ENCODE measurements around the gene GPC1.

Gene GPC1

DNA sequence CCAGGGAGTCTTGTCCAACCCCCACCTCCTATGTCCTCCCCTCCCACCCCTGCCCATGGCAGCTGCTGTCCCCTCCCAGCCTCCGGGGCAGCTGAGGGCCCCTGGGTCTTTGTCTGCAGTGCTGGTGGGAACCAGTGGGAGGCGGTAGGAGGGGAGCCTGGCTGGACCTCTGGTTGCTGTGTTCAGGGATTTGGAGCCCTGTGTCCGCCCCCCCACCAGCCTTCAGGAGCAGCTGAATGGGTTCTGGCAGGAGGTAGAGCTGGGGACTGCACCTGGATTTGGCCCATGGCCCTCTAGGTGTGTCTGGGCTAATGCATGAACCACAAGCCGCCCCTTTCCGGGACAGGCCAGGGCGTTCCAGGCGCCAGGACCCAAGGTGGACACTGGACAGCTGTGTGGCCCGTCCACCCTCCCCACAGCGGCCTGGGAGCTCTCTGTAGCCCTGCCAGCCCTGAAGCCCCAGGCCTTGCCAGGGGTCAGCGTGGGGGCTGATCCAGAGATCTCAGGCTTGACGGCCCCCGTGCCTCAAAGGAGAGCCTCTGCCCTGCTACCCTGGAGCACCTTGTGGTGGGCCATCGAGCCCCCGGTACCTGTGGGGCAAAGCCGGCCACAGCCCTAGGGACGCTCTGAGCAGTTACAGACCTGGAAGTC is 25.4 kb downstream of the GPC1 start:
- in situ Hi-C loops (cut with MboI; ENCODE audit: low pct_unique_long_range_greater_than_20kb, low sequenced_read_pairs): no loop called here

DNA sequence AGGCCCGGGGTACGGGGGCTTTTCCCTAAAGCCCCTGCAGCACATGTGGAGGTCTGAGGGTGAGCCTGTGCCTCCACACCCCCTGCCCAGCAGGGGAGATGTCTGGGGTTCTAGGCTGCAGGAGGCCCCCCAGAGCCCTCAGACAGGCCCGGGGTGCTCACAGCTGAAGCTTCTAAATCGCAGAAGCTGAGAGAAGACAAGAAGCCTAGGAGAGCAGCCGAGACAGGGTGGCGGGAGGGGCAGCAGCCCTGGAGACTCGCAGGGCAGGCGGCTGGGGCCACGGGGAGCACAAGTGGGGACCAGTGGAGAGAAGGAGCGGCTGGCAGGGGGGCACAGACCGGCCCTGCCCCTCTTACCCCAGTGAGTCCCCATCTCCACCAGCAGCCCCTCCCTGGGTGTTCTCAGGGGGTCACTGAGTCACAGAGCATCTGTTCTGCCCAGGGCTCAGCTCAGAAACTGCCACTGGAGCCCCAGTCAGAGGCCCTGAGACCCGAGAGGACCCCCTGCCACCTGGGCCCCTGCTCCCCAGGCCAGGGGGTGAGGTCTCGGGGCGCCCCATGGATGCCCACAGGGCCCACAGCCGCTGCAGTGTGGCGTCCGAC is 26.1 kb downstream of the GPC1 start:
- in situ Hi-C loops (cut with MboI; ENCODE audit: low pct_unique_long_range_greater_than_20kb, low sequenced_read_pairs): no loop called here
- DNase-seq: no peak

More for the DNA sequence above, 25.4 kb downstream of the GPC1 start:
- DNase-seq: no peak

DNA sequence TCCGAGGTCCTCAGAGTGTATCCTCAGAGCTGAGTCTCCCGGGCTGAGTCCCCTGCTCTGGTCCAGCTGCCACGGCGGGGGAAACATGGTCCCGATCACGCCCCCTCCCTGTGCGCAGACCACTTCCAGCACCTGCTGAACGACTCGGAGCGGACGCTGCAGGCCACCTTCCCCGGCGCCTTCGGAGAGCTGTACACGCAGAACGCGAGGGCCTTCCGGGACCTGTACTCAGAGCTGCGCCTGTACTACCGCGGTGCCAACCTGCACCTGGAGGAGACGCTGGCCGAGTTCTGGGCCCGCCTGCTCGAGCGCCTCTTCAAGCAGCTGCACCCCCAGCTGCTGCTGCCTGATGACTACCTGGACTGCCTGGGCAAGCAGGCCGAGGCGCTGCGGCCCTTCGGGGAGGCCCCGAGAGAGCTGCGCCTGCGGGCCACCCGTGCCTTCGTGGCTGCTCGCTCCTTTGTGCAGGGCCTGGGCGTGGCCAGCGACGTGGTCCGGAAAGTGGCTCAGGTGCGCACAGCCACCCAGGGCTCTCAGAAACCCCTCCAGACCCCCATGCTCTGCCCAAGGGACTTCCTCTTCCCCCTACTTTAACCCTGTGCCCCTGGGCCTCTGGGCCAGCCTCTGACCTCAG is 26.7 kb downstream of the GPC1 start:
- DNase-seq: no peak
- in situ Hi-C loops (cut with MboI; ENCODE audit: low pct_unique_long_range_greater_than_20kb, low sequenced_read_pairs): no loop called here

DNA sequence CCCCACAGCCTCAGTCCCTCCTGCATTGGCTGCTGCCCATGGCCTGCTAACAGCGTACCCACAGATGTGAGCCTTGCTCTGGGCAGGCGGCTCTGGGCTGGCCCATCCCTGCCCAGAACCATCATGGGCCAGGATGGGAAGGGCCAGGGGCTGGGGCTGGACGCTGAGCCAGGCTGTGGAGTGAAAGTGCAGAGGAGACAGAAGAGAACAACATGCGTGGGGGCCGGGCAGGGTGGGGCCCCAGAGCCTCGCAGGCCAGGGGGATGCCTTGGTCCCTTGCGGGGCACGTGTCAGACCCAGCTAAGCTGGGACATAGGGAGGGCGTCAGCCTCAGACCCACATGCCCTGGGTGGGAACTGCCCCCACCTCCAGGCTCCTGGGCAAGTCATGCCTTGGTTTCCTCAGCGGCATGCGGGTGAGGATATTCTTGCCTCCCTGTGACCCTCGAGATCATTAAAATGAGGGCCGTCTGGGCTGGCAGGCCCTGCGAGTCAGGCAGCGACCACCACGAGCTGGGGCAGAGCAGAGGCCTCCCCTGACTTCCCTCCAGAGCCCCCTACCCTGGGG is 27.3 kb downstream of the GPC1 start:
- DNase-seq: no peak
- in situ Hi-C loops (cut with MboI; ENCODE audit: low pct_unique_long_range_greater_than_20kb, low sequenced_read_pairs): no loop called here

DNA sequence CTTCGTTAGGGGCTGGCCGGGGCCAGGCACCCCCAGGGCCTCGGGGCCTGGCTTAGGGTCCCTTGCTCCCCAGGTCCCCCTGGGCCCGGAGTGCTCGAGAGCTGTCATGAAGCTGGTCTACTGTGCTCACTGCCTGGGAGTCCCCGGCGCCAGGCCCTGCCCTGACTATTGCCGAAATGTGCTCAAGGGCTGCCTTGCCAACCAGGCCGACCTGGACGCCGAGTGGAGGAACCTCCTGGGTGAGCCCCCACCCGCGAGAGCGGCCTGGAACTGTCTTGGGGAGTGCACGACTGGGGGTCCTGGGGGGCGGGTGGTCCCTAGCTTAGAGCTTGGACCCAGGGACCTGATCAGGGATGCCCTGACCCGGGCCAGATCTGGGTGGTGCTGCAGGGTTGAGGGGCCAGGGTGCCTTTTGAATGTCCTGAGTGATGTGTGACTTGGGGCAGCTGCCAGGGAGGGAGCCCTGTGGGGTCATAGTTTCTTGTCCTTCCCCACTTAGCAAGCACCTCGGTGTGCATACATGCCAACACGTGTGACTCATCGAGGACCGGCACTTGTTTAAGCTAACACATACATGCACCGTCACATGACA is 27.9 kb downstream of the GPC1 start:
- no peak for DNase-seq
- in situ Hi-C loops (cut with MboI; ENCODE audit: low pct_unique_long_range_greater_than_20kb, low sequenced_read_pairs): no loop called here

DNA sequence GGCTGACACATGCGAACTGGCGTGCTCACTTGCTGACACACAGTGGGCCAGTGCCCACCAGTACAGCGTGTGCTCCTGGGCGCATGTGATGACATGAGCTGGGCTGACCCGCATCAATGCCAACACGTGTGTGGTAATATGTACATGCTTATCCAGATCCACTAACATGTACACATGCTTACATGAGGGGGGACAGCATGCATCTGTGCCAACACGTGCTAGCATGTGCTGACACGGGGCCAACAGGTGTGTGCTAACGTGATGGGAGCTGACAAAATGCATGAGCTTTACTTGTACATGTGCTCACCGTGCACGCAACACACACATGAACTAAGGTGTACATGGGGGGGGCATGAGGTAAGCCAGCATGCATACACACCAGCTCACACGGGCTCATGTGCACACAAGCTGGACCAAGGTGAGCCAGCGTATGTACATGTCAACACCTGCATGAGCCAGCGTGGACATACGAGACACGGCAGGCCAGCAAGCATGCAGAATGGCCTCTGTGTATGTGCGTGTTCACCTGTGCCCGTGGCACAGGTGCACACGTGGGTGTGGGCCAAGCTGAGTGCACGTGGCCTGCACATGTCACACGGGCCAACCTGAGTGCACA is 28.5 kb downstream of the GPC1 start:
- in situ Hi-C loops (cut with MboI; ENCODE audit: low pct_unique_long_range_greater_than_20kb, low sequenced_read_pairs): no loop called here
- no peak for DNase-seq

DNA sequence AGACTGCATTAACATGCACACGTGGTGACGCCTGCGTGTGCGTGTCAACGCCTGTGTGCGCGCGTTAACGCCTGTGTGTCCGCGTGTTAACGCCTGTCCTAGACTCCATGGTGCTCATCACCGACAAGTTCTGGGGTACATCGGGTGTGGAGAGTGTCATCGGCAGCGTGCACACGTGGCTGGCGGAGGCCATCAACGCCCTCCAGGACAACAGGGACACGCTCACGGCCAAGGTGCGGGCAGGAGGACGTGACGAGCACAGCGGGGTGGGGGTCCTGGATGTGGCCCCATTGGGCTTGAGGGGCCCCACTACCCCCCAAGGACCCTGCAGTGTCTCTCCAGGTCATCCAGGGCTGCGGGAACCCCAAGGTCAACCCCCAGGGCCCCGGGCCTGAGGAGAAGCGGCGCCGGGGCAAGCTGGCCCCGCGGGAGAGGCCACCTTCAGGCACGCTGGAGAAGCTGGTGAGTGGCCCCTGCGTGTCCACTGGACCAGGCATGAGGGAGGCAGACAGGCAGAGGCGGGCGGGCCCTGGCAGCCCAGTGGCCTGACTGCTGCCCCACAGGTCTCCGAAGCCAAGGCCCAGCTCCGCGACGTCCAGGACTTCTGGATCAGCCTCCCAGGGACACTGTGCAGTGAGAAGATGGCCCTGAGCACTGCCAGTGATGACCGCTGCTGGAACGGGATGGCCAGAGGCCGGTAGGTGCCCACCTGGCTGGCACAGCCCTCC is 29.2 kb downstream of the GPC1 start:
- no peak for DNase-seq
- in situ Hi-C loops (cut with MboI; ENCODE audit: low pct_unique_long_range_greater_than_20kb, low sequenced_read_pairs): no loop called here

DNA sequence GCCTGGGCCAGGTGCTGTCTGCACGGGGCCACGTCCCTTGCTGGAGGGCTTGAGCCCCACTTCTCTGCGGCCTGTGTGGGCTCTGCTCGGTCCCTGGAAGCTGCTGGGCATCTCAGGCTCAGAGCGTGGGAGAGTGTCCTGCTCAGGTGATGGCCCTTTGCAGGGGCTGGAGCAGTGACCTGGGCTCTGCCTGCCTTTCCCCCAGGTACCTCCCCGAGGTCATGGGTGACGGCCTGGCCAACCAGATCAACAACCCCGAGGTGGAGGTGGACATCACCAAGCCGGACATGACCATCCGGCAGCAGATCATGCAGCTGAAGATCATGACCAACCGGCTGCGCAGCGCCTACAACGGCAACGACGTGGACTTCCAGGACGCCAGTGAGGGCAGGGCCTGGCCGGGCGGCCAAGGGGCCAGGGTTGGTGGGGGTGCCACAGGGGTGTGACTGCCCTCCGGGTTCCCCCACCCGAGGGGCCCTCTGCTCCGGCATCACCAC is 29.9 kb downstream of the GPC1 start:
- no peak for DNase-seq
- in situ Hi-C loops (cut with MboI; ENCODE audit: low pct_unique_long_range_greater_than_20kb, low sequenced_read_pairs): no loop called here

DNA sequence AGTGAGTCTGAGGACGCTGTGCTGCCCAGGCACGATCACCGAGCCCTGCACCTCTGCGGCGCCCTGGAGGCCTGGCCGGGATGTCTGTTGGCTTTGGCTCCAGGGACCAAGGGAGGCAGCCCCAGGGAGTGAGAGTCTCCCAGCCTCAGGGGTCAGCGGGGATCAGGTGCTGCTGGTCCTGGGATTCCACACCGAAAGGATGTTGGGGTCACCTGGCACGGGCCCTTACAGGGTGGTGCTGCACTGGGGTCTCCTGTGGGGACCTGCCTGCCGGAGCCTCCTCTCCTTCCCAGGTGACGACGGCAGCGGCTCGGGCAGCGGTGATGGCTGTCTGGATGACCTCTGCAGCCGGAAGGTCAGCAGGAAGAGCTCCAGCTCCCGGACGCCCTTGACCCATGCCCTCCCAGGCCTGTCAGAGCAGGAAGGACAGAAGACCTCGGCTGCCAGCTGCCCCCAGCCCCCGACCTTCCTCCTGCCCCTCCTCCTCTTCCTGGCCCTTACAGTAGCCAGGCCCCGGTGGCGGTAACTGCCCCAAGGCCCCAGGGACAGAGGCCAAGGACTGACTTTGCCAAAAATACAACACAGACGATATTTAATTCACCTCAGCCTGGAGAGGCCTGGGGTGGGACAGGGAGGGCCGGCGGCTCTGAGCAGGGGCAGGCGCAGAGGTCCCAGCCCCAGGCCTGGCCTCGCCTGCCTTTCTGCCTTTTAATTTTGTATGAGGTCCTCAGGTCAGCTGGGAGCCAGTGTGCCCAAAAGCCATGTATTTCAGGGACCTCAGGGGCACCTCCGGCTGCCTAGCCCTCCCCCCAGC is 30.5 kb downstream of the GPC1 start:
- in situ Hi-C loops (cut with MboI; ENCODE audit: low pct_unique_long_range_greater_than_20kb, low sequenced_read_pairs): no loop called here
- DNase-seq: no peak

DNA sequence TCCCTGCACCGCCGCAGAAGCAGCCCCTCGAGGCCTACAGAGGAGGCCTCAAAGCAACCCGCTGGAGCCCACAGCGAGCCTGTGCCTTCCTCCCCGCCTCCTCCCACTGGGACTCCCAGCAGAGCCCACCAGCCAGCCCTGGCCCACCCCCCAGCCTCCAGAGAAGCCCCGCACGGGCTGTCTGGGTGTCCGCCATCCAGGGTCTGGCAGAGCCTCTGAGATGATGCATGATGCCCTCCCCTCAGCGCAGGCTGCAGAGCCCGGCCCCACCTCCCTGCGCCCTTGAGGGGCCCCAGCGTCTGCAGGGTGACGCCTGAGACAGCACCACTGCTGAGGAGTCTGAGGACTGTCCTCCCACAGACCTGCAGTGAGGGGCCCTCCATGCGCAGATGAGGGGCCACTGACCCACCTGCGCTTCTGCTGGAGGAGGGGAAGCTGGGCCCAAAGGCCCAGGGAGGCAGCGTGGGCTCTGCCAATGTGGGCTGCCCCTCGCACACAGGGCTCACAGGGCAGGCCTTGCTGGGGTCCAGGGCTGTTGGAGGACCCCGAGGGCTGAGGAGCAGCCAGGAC is 31.2 kb downstream of the GPC1 start:
- DNase-seq: no peak
- in situ Hi-C loops (cut with MboI; ENCODE audit: low pct_unique_long_range_greater_than_20kb, low sequenced_read_pairs): no loop called here

DNA sequence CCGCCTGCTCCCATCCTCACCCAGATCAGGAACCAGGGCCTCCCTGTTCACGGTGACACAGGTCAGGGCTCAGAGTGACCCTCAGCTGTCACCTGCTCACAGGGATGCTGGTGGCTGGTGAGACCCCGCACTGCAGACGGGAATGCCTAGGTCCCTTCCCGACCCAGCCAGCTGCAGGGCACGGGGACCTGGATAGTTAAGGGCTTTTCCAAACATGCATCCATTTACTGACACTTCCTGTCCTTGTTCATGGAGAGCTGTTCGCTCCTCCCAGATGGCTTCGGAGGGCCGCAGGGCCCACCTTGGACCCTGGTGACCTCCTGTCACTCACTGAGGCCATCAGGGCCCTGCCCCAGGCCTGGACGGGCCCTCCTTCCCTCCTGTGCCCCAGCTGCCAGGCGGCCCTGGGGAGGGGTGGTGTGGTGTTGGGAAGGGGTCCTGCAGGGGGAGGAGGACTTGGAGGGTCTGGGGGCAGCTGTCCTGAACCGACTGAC is 31.7 kb downstream of the GPC1 start:
- in situ Hi-C loops (cut with MboI; ENCODE audit: low pct_unique_long_range_greater_than_20kb, low sequenced_read_pairs): no loop called here
- no peak for DNase-seq

DNA sequence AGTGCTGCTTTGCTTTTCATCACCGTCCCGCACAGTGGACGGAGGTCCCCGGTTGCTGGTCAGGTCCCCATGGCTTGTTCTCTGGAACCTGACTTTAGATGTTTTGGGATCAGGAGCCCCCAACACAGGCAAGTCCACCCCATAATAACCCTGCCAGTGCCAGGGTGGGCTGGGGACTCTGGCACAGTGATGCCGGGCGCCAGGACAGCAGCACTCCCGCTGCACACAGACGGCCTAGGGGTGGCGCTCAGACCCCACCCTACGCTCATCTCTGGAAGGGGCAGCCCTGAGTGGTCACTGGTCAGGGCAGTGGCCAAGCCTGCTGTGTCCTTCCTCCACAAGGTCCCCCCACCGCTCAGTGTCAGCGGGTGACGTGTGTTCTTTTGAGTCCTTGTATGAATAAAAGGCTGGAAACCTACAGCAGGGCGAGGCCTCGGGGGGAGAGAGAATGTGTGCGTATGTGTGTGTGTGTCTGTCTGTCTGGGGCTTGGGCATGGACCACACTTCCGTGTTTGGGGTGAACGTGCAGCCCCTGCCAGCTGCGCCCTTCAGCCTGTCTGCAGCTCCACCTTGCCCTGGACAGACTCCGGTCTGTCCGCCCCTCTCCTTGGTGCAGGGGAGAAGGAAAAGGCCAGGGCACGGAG is 32.3 kb downstream of the GPC1 start:
- DNase-seq: no peak
- in situ Hi-C loops (cut with MboI; ENCODE audit: low pct_unique_long_range_greater_than_20kb, low sequenced_read_pairs): no loop called here

DNA sequence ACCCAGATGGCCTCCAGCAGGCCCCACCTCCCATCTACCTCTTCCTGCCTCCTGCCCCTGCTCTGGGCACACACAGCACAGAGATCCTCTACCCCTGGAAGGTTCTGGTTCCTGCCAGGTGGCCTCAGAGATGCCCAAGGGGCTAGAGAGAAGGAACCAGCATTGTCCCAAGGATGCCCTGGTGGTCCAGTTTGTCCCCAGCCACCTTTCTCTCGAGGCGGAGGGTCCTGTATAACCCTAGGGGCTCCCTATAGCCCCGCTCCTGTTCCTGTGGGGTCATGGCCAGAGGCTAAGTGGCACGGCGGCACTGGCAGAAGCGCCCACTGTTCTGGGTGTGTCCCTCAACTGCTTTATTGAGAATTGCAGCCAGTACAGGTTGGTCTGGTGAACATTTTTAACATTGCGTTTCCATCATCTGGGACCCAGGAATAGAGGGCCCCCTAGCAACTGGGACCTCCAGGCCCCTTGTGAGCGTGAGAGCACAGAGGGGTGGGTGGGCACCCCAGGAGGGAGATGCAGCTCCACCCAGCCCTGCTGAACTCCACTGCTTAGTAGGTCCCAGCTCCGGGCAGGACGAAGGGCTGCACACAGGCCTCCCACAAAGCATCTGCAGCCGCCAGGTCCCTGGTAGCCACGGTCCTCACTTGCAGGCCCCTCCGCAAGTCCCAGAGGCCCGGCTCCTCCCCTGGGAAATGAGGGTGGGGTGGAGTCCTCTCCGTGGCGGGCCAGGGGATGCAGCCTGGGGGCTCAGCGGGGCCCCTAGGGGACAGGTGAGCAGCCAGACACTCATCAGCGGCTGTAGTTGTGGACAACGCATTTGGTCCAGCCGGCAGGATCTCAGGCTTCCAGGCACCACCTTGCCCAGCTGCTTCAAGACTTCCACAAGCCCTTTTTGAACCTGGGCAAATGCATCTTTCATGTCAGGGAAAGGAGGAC is 33.1 kb downstream of the GPC1 start:
- DNase-seq: no peak
- in situ Hi-C loops (cut with MboI; ENCODE audit: low pct_unique_long_range_greater_than_20kb, low sequenced_read_pairs): no loop called here

DNA sequence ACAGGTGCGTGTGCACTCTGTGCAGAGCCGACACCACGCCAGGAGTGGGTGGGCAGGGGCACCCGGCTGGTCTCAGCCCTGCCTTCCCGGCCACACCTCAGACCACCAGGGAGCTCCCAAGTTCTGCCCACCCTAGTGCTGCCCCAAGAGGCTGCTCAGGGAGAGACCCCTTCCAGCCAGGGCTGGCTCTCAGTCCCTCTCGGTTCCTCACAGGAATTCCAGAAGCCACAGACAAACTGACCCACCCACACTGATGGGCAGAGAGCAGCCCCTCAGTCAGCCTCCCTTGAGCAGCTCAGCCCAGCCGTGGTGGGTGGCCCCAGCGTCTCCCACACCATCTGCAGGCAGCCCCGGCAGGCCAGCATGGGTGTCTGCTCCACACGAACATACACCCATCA is 33.8 kb downstream of the GPC1 start:
- in situ Hi-C loops (cut with MboI; ENCODE audit: low pct_unique_long_range_greater_than_20kb, low sequenced_read_pairs): no loop called here
- no peak for DNase-seq

DNA sequence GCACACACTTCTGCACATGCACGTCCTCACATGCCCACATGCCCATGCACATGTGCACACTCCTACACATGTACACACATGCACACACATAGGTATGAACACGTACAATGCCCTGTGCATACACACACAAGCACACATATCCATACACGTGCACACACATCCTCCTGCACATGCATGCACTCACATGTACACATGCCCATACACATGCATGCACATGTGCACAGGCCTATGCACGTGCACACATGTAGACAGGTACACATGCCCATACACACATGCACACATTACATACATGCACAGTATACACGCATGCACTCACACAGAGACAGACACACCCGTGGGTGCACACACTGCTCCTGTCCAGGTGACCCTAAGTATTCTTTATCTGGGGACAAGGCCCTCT is 34.3 kb downstream of the GPC1 start:
- in situ Hi-C loops (cut with MboI; ENCODE audit: low pct_unique_long_range_greater_than_20kb, low sequenced_read_pairs): no loop called here
- no peak for DNase-seq

DNA sequence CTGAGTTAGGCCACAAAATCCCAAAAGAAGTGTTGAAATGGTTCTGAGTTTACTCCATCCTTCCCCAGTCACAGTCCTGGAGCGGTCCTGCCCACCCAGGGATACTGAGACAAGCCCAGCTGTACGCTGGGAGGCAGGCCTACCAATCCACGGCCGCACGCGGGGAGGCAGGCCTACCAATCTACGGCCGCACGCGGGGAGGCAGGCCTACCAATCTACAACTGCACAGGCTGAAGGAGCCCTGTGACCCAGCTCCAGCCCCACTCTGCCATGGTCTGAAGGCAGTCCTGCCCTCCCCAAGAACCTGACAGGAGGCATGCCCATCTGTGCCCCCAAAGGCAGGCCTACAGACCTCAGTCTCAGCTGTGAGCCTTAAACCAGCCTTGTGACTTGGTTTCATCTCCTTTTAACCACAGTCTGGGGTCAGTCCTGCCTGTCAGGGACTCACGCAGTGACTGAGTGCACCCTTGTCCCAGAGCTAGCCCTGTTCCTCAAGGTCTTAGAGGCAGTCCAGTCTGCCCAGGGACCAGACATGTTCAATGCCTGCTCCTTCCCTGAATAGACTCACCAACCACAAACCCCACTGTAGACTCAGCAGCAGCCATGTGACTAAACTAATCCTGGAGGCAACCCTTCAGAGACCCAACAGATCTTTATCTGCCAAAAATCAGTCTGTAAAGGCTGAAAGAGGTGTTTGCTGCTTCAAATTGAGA is 36.8 kb downstream of the GPC1 start:
- DNase-seq: no peak
- in situ Hi-C loops (cut with MboI; ENCODE audit: low pct_unique_long_range_greater_than_20kb, low sequenced_read_pairs): no loop called here
